ENCODE results near the gene CA10.

Gene CA10

DNA sequence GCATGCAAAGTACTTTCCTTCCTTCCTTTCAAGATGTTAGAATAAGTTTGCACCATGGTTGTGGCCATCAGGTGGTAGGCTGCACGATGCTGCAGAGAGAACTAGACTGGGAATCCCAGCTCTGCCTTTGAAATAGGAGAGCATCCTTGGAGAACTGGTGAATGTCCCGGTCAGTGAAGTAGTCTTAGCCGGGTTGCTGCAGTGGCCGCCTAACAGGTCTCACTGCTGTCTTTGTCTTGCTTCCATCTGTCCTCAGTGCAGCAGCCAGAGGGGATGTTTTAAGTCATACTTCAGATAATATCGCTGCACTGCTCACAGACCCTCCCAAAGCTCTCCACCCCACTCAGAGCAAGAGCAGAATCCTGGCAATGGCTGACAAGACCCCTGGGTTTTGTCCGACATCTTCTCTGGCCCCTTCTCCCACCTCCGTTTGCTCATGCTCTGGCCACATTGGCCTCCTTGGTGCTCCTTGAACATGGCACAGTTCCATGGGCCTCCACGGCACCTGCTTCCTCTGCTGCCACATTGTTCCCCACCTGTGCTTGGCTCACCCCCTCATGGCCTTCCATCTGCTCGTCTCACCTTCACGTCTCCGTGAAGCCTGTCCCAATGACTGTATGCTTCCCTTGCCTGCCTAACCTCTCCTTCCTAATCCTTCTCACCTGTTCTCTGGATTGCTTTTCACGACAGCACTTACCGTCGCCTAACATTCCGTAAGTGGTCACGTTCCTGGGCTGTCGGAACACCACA, 458.3 kb downstream of the CA10 start:
- no peak for DNase-seq (ENCODE audit: extremely low read depth in 1 of 2, low read depth in 1 of 2)

DNA sequence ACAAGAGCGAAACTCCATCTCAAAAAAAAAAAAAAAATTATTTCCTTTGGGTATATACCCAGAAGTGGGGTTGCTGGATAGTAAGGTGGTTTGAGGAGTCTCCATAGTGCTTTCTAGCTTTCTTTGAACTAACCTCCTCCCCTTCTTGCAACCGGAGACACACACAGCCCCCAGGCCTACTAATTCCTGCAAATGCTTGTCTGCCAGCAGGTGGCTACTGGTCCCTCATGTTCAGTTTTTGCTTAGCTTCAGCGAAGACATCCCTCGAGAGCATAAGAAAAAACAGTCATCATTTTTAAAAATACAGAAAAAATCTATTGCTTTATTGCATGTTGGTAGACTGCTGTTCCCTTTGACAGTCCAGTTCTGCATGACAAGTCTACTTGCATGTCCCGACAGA, 459.2 kb downstream of the CA10 start:
- DNase-seq (ENCODE audit: extremely low read depth in 1 of 2, low read depth in 1 of 2): no peak

DNA sequence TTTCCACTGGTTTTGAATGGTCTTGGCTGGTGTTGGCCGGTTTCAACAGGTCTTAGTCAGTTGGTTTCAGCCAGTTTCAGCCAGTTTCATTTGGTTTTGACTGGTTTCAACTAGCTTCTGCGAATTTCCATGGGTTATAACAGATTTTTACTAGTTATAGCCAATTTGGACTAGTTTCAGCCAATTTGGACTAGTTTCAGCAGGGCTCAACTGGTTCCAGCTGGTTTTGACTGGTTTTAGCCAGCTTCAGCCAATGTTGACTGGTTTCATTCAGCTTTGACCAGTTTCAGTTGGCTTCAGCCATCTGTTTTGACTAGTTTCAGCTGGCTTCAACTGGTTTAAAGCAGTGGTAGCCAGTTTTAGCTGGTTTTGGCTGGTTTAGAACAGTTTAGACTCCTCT, 465.6 kb downstream of the CA10 start:
- DNase-seq (ENCODE audit: extremely low read depth in 1 of 2, low read depth in 1 of 2): no peak

DNA sequence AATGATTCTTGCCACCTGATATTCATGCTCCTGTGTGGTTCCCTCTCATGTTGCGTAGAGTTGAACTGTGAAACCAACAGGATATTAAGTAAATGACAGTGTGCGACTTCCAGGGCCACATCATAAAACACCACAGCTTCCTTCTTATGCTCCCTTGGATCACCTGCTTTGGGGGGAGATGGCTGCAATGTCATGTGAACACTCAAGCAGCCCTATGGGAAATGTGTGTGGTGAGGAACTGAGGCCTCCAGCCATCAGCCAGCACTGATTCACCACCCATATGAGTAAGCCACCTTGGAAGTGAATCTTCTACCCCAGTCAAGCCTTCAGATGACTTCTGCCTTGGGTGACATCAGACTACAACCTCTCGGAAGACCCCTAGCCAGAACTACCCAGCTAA, 470.6 kb downstream of the CA10 start:
- no peak for DNase-seq (ENCODE audit: extremely low read depth in 1 of 2, low read depth in 1 of 2)

DNA sequence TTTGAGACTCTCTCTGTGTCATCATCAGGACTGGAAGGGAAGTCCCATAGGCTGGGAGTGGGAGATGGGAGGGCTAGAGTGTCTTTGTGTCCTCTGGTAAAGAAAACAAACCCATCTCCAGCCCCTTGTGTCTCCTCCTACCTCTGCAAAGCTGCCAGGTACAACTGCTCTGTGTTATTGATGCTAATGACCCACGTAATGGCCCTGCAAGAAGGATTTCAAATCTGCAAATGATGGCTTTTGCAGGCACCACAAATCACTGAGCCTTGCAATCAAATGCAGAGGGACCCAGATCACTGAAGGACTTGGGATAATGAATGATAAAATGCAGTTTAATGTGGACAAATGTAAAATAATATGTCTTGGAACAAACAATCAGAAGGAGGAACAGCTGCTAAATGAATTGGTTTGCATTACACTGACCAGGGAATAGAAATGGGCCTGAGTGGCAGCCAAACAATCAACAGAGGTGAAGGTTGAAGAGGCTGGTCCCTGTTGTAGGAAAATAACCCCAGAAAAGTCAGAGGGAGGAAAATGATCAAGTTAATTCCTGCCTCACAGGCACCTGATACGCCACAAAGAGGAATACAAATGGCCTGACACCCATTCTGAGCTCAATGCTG, 473.1 kb downstream of the CA10 start:
- no peak for DNase-seq (ENCODE audit: extremely low read depth in 1 of 2, low read depth in 1 of 2)

DNA sequence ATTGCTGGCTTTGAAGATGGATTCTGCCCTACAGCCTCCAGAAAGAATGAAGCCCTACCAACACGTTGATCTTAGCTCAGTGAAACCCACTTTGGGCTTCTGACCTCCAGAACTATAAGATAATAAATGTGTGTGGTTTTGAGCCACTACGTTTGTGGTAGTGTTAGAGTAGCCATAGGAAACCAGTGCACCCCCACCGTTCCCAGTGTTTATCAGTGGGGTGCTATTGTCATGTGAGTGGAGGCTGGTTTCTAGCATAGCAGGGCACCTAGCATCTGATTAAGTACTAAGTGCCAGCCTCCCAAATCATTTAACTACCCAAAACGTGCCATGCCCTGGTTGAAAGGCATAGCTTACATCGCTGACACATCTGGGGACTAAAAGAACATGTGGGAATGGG, 474.3 kb downstream of the CA10 start:
- no peak for DNase-seq (ENCODE audit: extremely low read depth in 1 of 2, low read depth in 1 of 2)

DNA sequence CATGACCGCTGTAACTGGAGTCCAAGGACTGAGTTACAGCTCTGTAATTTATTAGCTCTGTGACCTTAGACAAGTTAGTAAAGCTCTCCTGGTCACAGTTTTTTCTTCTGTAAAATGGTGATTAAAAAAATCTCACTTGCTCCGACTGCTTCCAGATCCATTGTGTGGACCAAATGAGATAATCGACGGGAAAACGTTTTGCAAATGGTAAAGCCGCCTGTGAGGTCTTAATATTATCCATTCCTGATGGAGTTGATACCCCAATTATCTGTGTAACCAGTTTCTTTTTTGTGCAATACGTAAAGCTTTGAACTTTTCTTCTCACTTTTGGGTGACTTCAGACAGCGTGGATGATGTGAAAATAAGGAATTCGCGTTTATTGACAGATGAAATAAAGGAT, 475.2 kb downstream of the CA10 start:
- no peak for DNase-seq (ENCODE audit: extremely low read depth in 1 of 2, low read depth in 1 of 2)

DNA sequence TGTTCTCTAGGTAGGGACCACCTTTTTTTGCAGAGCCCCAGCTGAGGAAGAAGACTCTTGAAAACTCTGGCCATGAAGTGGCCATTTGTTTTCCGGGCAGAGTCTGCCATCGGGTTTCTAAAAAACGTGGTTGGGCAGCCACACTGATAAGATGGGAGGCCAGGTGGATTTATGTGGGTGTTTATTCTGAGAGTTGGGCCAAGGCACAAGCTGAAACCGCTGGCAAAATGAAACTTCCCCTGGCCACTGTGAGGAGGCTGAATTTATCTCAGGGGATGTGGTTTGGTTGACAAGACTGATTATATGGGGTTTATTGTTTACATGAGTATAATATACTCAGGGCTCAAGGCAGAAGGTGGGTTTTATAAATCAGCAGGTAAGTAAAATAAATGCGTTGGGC, 476.4 kb downstream of the CA10 start:
- no peak for DNase-seq (ENCODE audit: extremely low read depth in 1 of 2, low read depth in 1 of 2)

DNA sequence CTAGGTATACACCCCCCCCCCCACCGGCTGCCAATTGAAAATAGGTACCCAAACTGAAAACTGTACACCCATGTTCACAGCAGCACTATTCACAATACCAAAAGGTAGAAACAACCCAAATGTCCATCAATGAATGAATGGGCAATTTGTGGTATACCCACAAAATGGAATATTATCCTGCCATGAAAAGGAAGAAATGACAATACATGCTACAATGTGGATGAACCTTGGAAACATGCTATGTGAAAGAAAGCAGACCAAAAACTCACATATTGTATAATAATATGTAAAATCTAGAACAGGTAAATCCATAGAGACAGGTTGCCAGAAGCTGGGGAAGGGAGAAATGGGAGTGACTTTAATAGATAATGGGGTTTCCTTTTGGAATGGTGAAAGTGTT, 480.6 kb downstream of the CA10 start:
- DNase-seq (ENCODE audit: extremely low read depth in 1 of 2, low read depth in 1 of 2): no peak

DNA sequence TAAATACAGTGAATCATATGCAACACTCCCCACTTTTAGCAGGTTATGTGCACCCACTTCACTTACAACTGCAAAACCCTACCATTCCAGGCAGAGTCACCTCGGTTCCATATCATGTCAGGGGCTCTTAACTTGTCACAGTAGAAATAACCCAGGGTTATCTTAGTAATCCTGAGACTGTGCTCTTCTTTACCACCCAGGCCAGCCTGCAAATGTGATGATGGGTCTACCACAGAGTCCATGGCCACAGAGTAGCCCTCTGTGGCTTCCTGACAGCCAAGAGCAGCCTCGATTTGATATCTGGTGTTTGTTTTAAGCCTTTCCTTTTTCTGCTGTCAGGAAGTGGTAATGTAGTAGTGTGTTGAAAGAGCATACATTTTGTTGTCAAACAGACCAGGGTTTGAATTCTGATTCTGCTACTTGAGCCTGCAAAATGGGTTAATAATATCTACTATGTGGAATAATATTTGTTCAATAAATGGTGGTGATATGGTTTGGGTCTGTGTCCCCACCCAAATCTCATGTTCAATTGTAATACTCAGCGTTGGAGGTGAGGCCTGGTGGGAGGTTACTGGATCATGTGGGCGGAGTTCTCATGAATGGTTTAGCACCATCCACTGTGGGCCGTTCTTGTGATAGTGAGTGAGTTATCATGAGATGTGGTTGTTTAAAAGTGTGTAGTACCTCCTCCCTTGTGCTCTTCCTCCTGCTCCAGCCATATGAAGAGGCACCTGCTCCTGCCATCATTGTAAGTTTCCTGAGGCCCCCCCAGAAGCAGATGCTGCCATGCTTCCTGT, 481.6 kb downstream of the CA10 start:
- DNase-seq (ENCODE audit: extremely low read depth in 1 of 2, low read depth in 1 of 2): no peak

DNA sequence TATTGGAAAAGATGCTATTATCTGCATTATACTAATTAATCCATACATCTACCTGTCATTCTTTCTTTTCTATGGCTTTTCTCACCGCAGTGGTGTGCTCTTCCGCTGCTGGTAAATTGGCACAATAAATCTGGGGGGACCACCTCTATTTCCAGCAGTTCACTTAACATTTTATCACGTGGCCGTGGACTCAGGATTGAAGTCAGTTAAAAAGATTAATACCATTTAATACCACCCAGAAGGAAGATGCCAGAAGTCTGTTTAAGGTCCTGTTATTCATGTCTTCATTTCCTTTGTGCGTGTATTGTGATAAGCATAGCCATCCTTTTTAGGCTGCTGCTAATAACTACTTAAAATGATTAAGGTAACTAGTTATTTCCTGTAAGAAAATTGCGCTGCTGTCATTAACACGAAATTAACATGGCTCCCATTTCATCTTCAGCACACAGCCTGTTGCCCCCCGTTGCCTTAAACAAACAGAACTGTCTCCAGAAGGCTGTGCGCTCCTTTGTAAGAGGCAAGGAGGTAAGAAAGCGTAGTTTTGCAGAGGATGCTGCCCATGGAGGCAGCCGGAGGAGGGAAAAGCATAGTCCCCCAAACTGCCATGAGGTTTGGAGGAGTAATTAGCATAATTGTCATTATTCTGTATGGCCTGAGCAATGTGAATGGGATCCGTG, 483.8 kb downstream of the CA10 start:
- DNase-seq (ENCODE audit: extremely low read depth in 1 of 2, low read depth in 1 of 2): no peak

DNA sequence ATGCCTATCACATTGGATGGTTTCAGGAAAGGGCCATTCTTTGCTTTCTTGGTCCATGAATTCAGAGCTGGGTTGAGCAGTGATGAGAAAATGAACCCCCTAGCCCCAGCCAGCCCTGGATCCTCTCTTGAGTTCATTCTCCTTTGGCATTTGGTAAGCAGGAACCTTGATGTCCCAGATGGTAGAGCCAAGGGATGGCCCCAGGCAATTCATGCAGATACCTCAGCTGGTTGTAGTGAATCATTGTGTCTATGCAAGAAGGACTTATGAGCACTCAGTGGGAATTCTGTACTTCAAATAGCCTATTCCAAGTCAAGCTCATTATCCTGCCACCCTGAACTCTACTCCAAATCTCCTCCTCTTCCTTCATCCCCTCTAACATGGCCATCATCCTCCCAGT, 485.4 kb downstream of the CA10 start:
- DNase-seq (ENCODE audit: extremely low read depth in 1 of 2, low read depth in 1 of 2): no peak

DNA sequence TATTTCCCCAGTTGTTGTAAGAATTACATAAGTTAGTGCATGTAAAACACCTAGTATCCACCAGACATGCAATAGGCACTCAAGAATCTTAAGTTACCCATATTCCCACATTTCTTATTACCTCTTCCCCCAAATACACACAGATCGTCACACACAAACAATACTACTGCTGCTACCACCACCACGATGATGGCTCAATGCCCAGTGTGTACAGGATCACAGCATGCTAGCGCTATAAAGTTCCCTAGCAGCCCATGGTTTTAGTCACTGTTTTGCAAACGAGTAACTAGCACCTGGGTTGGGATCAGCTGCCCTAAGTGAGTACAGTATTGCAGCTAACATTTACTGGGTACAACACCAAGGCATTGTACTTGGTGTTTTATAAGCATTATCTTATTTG, 486.4 kb downstream of the CA10 start:
- DNase-seq (ENCODE audit: extremely low read depth in 1 of 2, low read depth in 1 of 2): no peak

DNA sequence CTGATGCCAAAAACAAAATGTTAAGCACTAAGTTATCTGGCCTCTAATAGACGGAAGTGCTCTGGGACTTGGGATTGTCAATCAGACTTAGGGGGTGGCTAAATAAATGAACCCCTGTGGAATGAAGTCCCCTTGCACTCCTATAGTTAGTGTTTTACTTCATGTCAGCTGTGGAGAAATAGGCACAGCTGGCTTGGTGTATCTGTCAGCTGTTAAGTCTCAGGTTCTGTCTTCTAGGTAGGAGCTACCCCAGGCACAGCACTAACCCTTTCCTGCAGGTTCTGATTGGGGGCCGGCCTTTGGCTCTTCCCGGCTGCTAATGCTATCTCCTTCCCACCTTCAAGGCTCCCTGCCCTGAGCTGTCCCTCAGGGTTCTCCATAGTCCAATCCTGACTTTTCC, 487.6 kb downstream of the CA10 start:
- DNase-seq (ENCODE audit: extremely low read depth in 1 of 2, low read depth in 1 of 2): no peak

DNA sequence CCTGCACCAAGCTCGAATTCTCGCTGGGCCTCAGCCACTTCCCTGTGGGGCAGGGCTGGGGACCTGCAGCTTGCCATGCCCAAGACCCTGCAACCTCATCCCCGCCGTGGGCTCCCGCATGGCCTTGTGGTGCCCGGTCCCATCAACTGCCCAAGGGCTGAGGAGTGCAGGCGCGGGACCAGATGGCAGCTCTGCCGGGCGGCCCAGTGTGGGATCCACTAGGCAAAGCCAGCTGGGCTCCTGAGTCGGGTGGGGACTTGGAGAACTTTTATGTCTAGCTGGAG, 489.6 kb downstream of the CA10 start:
- DNase-seq (ENCODE audit: extremely low read depth in 1 of 2, low read depth in 1 of 2): no peak

DNA sequence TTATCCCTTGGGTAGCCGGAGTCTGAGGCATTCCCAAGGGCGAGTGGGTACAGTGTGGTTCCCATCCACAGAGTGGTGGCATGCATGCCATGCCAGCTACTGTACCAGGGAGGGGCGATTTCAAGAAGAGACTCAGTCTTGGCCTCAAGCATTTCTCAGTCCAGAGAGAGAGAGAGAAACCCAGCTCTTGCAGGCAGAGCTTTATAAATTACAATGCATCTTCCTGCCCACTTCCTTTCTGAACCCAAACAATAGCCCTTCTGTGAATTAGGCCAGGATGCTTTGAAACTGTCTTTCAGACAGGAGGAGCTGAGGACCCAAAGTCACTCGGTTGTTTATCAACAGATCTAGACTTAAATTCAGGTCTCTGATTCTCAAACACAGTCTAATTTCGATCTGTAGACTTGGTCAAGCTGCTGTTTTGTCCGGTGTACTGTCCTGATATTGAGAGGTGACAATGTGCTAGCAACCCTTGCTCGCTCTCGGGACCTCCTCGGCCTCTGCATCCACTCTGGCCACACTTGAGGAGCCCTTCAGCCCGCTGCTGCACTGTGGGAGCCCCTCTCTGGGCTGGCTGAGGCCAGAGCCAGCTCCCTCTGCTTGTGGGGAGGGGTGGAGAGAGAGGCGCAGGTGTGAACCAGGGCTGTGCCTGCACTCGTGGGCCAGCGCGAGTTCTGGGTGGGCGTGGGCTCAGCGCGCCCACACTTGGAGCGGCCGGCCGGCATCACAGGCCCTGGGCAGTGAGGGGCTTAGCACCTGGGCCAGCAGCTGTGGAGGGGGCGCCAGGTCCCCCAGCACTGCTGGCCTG, 490.2 kb downstream of the CA10 start:
- DNase-seq (ENCODE audit: extremely low read depth in 1 of 2, low read depth in 1 of 2): no peak

DNA sequence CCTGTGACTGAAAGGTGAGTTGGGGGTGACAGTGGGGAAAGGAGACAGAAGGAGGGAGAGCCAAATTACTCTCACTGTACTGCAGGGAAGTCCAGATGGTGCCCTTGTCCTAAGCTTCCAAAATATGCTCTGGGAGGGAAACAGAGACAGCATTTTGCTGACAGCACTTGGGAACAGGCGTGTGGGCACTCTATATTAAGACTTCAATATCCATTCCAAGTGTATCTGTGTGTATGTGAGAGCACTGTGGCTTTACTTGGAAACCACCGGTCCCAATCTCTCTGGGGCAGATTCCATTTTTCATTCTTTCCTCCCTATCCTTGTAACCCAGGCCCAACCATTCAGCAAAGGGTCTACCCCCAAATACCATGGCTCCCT, 490.8 kb downstream of the CA10 start:
- no peak for DNase-seq (ENCODE audit: extremely low read depth in 1 of 2, low read depth in 1 of 2)

DNA sequence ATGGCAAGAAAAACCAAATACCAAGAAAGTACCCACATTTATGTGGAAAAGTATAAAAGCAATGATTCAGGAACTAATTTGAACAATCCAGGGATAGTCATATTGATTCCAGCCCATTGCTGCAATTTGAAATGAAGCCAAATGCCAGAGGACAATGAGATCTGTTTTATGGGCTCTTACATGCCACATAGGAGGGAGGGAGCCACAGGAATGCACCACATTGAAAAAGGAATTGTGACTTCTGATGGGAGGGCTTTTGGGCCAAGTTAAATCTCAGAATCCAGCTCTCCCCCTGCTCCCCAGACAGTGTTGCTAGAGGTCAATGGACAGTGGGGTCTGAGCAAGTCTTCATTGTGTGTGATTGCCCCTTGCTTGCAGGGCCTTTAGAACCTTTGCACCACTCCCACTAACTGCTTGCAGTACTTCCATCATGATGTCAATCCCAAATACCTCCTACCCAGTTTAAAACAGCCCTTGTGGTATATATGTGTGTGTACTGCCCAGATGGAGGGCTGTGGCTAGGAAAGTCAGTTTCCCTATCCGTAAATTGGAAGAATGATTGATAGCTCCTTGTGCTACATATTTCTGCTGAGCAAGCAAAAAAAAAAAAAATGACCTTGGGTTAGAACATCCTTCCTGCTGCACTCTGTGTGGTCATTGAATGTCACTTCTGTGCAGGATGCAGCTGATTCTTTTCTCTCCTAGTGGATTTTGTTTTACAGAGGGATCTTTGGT, 491.4 kb downstream of the CA10 start:
- DNase-seq (ENCODE audit: extremely low read depth in 1 of 2, low read depth in 1 of 2): no peak

DNA sequence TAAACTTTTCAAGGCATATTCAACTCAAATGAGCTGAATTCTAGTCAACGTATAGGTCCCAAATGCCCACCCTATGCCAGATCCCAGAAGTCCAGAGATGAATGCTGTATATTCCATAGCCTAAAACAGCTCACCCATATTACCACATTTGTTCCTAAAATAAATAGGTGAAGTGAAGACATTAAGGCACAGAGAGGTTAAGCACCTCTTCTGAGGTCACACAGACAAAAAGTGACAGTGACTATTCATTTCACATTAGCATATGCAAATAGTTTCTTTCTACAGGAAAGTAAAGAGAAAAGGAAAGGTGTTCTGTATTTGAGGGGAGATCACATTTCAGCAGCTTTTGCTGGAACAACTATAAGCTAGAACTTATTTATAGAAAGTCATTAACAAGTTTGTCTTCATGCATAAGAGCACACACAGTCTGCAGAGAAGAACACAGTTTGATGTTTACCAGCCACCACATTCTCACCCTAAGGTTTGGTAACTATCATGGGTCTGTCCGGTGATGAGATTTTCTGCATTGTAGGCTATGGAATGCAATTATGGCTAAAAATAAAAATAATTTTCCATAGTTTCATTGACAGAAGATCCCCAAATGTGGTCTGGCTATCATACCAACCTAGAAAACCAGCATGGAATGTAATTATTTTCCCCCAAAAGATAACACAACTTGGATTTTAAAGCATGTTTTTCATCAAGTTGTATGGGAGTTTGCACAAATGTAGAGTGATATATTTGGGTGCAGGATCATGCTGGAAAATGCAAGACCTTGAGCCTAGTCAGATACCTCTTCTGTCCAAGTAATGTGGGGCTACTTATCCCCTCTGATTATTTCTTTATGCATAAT, 496.1 kb downstream of the CA10 start:
- DNase-seq (ENCODE audit: extremely low read depth in 1 of 2, low read depth in 1 of 2): no peak

Measured in stimulated activated CD8-positive, alpha-beta memory T cell treated with anti-CD3 and anti-CD28 coated beads, Interleukin-7, amount 100 ng/mL, for 48 hours (primary cell).